Thyroid gland (tissue), 4 donors: Measurements from ENCODE around the gene NADSYN1. TPM values are rescaled to one million over a fixed set of nuclear protein-coding genes. Genes with fewer than 3 reads are reported as not detected.

Experiments used
- DNase-seq, 2 donors: peaks; one replicate each; pipeline ENCODE4 v3.0.0-alpha.2; 2019
- H3K27ac ChIP-seq, 3 donors: fragments of 200-600 bp; sonication (generic); 1 replicate in 2 of 3; 2 replicates in 1 of 3; pipeline ENCODE4 v1.5.1; 2016 to 2019; ENCODE audit warnings: mild to moderate bottlenecking in 1 of 3, moderate library complexity in 1 of 3
- H3K27me3 ChIP-seq: fragments of 200-600 bp; sonication (generic); one replicate; pipeline ENCODE4 v1.5.1; 2019
- H3K36me3 ChIP-seq, 2 donors: fragments of 200-600 bp; sonication (generic); one replicate each; pipeline ENCODE4 v1.5.1; 2016 to 2019
- H3K4me1 ChIP-seq, 2 donors: fragments of 200-600 bp; sonication (generic); one replicate each; pipeline ENCODE4 v1.5.1; 2017 to 2019
- H3K4me3 ChIP-seq, 3 donors: fragments of 200-600 bp; sonication (generic); replicated peaks in 1 of 3; 1 replicate in 2 of 3; 2 replicates in 1 of 3; pipeline ENCODE4 v1.5.1; 2016; ENCODE audit warnings: mild to moderate bottlenecking in 1 of 3
- H3K9me3 ChIP-seq: fragments of 200-600 bp; sonication (generic); one replicate; pipeline ENCODE4 v1.5.1; 2017
- POLR2A ChIP-seq, 2 donors: fragments of 450-650 bp; IDR thresholded peaks; one replicate each; pipeline ENCODE4 v1.6.1; 2017; ENCODE audit warnings: antibody characterized with exemption in 2 of 2, mild to moderate bottlenecking in 2 of 2, moderate library complexity in 1 of 2
- WGBS, 2 donors: methylation state at CpG; one replicate each; pipeline ENCODE4 v1.1.5; 2017; 5-methylcytosine and 5-hydroxymethylcytosine counted together
- intact Hi-C: fragments of 100-400 bp; cut with DNase I; formaldehyde crosslinking; loops from one replicate; pipeline ENCODE4 v1.15.1; 2023
- total RNA-seq, 4 donors: library from RNA; depleted of rRNA; stranded (reverse); fragments of >200 nt; gene quantifications; one replicate each; pipeline ENCODE4 v1.2.3, GENCODE V29; 2016
- TF ChIP-seq, protein P1 (sequence below), 6 experiments: fragments of 200-600 bp in 3 of 6; fragments of 450-650 bp in 3 of 6; sonication (generic) in 3 of 6; IDR thresholded peaks; one replicate each; pipeline ENCODE4 v1.5.1; 2016 to 2019; ENCODE audit warnings: antibody characterized with exemption in 6 of 6, mild to moderate bottlenecking in 2 of 6, inconsistent platforms in 1 of 6, moderate library complexity in 1 of 6

The NADSYN1 gene
- total RNA-seq, 4 donors from 2014 or later, result 41.9 to 102 (median 54.7) TPM

DNA sequence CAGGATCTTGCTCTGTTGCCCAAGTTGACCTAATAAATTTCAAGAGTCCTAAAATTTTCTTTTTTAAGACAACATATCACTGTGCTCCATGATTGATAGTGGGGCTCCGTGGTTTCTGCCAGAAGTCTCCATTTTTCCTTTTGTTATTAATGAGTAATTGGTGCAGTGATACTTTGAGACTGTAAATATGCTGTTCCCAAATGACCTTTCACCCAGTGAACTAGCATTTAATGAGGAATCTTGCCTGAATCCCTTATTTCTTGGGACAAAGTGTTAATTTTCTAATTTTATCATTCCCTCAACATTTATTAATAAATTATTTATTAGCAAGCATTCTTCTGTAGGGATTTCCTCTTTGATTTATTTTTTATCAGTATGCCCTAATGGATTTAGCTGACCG, 2.5 kb upstream of the NADSYN1 start:
- Histone ChIP-seq H3K4me1 (peaks cover 22 to 36% of the 10 kb centered on the region in 2 donors), H3K9me3 (no peaks in the 10 kb centered on the region), H3K27me3 (no peaks in the 10 kb centered on the region), H3K4me3 (no peak overlapping the region), H3K36me3 (peaks cover 0 to 5% of the 10 kb centered on the region in 2 donors), H3K27ac (no peak overlapping the region)
- no peak for TF ChIP-seq POLR2A (IDR thresholded peaks at IDR 0.05)
- TF ChIP-seq, protein P1, sequence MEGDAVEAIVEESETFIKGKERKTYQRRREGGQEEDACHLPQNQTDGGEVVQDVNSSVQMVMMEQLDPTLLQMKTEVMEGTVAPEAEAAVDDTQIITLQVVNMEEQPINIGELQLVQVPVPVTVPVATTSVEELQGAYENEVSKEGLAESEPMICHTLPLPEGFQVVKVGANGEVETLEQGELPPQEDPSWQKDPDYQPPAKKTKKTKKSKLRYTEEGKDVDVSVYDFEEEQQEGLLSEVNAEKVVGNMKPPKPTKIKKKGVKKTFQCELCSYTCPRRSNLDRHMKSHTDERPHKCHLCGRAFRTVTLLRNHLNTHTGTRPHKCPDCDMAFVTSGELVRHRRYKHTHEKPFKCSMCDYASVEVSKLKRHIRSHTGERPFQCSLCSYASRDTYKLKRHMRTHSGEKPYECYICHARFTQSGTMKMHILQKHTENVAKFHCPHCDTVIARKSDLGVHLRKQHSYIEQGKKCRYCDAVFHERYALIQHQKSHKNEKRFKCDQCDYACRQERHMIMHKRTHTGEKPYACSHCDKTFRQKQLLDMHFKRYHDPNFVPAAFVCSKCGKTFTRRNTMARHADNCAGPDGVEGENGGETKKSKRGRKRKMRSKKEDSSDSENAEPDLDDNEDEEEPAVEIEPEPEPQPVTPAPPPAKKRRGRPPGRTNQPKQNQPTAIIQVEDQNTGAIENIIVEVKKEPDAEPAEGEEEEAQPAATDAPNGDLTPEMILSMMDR (IDR thresholded peaks at IDR 0.05), result no peak
- DNase-seq, result no peak
- 86 to 89% methylated on average over 2 of the region's 2 CpGs for WGBS, 2 donors
- intact Hi-C loops, result no loop called here

DNA sequence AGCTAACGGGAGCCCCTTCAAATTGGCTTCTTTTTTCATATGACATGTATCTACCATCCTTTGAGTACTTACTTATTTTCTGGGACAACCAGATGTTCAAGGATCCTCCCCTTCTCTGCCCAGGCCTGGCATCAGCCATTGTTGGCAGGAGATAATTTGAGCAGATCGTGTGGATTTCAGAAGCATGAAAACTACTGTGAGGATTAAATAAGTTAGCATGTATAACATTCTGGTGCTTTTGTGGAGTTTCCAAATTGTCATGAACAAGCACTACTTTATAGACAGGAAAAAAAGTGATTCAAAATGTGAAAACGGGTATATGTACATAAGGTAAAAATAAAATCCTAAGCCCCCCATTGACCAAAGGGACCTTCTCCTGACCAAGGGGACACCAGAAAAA, 2.1 kb upstream of the NADSYN1 start:
- Histone ChIP-seq H3K27me3 (no peaks in the 10 kb centered on the region), H3K9me3 (no peaks in the 10 kb centered on the region), H3K4me3 (no peak overlapping the region), H3K36me3 (peaks cover 0 to 8% of the 10 kb centered on the region in 2 donors), H3K4me1 (peaks cover 22 to 36% of the 10 kb centered on the region in 2 donors), H3K27ac (no peak overlapping the region)
- intact Hi-C loops, result no loop called here
- DNase-seq, result no peak
- TF ChIP-seq, protein P1 (IDR thresholded peaks at IDR 0.05), result no peak
- no peak for TF ChIP-seq POLR2A (IDR thresholded peaks at IDR 0.05)
- 93 to 98% methylated on average over 3 of the region's 3 CpGs for WGBS, 2 donors

DNA sequence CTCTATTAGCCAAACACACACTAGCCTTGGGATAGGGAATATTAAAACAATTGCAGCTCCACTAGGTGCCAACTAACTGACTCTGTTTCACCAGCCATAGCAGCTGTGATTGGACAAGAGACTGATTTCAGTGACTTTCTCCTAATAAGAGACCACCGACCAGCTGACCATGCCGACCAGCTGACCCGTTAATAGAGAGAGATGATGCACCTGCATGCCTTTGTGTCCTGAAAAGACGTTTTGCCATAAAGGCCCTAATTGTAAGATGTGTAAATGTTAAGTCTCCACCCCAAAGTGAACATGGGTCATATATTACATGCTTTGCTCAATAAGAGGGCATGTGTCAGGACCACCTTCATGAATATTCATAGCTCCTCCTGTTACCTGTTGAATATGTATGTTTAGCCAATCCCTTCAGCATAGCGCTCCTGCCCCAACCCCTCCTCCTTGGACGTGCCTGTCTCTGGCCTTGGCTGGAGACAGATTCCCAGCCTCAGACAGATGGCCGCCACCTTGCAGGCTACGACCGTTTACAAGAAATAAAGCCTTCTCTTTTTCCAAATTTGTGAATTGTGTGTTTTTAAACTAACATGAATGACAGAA, 1.3 kb upstream of the NADSYN1 start:
- no peaks in the 10 kb centered on the region for H3K27me3 ChIP-seq
- peaks cover 5 to 16% of the 10 kb centered on the region in 2 donors for H3K36me3 ChIP-seq
- peak overlapping the region; percentile 57 to 91 (median 87) for H3K27ac ChIP-seq
- WGBS, 2 donors, result 70 to 75% methylated on average over 9 of the region's 9 CpGs
- H3K9me3 ChIP-seq, result no peaks in the 10 kb centered on the region
- H3K4me1 ChIP-seq, result peaks cover 22 to 36% of the 10 kb centered on the region in 2 donors
- no peak for TF ChIP-seq POLR2A (IDR thresholded peaks at IDR 0.05)
- TF ChIP-seq, protein P1 (IDR thresholded peaks at IDR 0.05), result no peak
- peak; percentile 15 to 16 for DNase-seq
- intact Hi-C loops, result no loop called here
- H3K4me3 ChIP-seq, result peak overlapping the region in 1 of 3 donors; percentile 89

DNA sequence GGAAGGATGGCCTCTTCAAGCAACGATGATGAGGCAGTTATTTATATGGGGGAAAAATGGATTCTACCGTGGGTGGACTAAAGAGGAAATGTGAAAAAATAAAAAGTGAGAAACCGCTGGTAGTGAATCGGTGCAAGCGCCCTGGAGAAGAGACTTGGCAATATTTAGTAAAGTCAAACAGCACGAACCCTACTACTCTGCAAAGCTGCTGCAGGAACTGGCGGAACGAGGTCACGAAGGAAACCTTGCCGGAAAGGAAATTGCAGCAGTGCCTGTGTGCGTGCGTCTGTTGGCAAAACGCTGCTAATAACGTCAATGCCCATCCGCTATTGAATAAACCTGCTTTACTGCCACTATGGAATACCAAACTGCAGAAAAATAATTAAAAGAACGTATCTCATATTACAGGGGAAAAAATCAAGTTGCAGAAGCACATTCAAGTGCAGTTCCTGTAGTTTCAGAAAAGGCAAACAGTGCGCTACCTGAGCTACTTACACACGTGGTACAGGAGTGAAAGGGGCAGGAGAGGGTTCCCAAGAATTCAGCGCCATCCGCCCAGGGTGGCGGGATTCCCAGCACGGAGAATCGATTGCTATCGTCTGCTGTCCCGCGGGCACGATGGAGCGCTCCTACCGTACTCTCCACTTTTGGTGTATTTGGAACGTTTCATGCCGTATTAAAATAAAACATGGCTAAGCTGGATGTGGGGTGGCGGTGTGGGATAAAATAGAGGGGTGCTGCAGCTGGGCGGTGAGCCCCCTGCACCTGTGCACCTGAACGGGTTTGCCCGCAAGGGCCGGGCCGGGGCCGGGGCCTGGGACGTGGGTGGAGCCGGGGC, 585 bp upstream of the NADSYN1 start:
- Histone ChIP-seq H3K36me3 (peaks cover 13 to 23% of the 10 kb centered on the region in 2 donors), H3K27ac (peak overlapping the region; percentile 57 to 91 (median 87)), H3K27me3 (no peaks in the 10 kb centered on the region), H3K4me3 (peak overlapping the region; percentile 1 to 89 (median 75)), H3K9me3 (no peaks in the 10 kb centered on the region), H3K4me1 (peaks cover 22 to 34% of the 10 kb centered on the region in 2 donors)
- DNase-seq, result peak; percentile 48 to 57
- intact Hi-C loops, result no loop called here
- WGBS, 2 donors, result 3 to 5% methylated on average over 32 to 36 of the region's 40 CpGs
- no peak for TF ChIP-seq POLR2A (IDR thresholded peaks at IDR 0.05)
- TF ChIP-seq, protein P1 (IDR thresholded peaks at IDR 0.05), result no peak

DNA sequence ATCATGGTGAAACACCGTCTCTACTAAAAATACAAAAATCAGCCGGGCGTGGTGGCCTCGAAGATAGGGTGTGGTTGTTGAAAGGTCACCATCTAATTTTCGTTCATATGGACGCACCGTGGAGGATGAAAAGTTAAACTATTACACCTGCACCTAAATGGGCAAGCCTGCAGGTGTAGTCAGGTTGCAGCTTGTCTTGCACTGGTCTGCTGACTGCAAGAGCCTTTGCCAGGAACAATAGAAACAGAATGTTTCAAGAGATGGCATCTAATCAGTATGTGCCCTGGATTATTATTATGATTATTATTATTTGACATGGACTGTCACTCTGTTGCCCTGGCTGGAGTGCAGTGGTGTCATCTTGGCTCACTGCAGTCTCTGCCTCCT, 908 bp downstream of the NADSYN1 start:
- peaks cover 27 to 37% of the 10 kb centered on the region in 2 donors for H3K36me3 ChIP-seq
- H3K9me3 ChIP-seq, result no peaks in the 10 kb centered on the region
- H3K4me3 ChIP-seq, result peak overlapping the region in 1 of 3 donors; percentile 89
- no peak overlapping the region for H3K27ac ChIP-seq
- intact Hi-C loops, result no loop called here
- WGBS, 2 donors, result 32 to 50% methylated on average over 7 of the region's 7 CpGs
- peaks cover 16 to 29% of the 10 kb centered on the region in 2 donors for H3K4me1 ChIP-seq
- DNase-seq, result no peak
- no peaks in the 10 kb centered on the region for H3K27me3 ChIP-seq
- no peak for TF ChIP-seq POLR2A (IDR thresholded peaks at IDR 0.05)
- TF ChIP-seq, protein P1 (IDR thresholded peaks at IDR 0.05), result no peak
